AG09319 (cell line): ENCODE results near the gene TBL3.
A peak's percentile ranks its signal among the peaks of the same experiment; 100 is the strongest.

ENCODE experiments used
- DNase-seq: peaks from one replicate; pipeline ENCODE4 v3.0.0-alpha.2; 2010; ENCODE audit warnings: low read depth; ENCODE audit errors: extremely low read depth
- TF ChIP-seq, protein P1 (sequence below): IDR thresholded peaks from 2 replicates; pipeline ENCODE4 v1.5.1; 2011; ENCODE audit warnings: low read depth, mild to moderate bottlenecking, inconsistent platforms, low read length, moderate library complexity

TBL3 gene

DNA sequence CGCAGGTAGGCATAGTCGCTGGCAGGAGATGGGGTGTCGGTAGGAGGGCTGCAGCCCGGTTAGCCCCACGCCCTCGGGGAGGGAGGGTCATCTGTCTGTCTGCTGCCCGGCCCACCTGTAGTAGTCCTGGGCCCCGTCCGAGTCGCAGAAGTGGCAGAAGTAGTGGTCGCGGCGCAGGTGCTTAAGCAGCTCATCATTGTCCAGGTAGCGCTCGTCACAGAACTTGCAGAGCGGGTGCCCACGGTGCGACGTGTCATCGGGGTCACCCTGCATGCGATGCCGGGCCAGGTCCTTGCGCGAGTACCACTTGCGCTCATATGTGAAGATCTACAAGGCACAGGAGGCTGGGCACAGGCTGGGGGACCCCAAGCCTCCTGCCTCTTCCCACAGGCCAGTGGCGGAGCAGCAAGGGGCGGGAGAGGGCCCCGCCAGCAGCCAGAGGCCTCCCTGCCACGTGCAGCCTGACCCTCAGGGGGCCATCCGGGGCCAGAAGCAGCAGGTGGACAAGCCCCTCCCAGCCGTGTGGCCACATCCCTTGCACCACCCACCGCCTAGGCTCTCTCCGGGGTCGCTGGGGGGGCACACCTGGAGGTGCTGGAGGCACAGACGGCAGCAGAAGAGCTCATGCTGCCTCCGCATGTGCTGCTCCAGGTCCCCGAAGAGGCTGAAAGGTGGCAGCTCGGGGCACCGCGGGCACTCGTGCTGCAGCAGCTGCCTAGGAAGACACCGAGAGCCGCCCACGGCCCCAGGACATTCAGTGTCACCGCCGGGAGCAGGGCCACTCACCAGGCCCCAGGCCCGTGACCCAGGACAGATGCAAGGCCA is 30.8 kb downstream of the TBL3 start:
- DNase-seq: no peak
- TF ChIP-seq, protein P1, sequence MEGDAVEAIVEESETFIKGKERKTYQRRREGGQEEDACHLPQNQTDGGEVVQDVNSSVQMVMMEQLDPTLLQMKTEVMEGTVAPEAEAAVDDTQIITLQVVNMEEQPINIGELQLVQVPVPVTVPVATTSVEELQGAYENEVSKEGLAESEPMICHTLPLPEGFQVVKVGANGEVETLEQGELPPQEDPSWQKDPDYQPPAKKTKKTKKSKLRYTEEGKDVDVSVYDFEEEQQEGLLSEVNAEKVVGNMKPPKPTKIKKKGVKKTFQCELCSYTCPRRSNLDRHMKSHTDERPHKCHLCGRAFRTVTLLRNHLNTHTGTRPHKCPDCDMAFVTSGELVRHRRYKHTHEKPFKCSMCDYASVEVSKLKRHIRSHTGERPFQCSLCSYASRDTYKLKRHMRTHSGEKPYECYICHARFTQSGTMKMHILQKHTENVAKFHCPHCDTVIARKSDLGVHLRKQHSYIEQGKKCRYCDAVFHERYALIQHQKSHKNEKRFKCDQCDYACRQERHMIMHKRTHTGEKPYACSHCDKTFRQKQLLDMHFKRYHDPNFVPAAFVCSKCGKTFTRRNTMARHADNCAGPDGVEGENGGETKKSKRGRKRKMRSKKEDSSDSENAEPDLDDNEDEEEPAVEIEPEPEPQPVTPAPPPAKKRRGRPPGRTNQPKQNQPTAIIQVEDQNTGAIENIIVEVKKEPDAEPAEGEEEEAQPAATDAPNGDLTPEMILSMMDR: no peak

GRCh38 chr16:2003231-2003826 is 31.5 kb downstream of the TBL3 start:
- no peak for DNase-seq
- TF ChIP-seq, protein P1: no peak

- TF ChIP-seq, protein P1: peak; percentile 89
- peak; percentile 42 for DNase-seq
Observed at GRCh38 chr16:2003827-2004641, 32.2 kb downstream of the TBL3 start.

- DNase-seq: no peak
Observed at GRCh38 chr16:2004795-2005517, 33.1 kb downstream of the TBL3 start.

GRCh38 chr16:2005646-2006045 is 33.8 kb downstream of the TBL3 start:
- DNase-seq: no peak
- TF ChIP-seq, protein P1: no peak

More at GRCh38 chr16:2004795-2005517, 33.1 kb downstream of the TBL3 start:
- TF ChIP-seq, protein P1: no peak

DNA sequence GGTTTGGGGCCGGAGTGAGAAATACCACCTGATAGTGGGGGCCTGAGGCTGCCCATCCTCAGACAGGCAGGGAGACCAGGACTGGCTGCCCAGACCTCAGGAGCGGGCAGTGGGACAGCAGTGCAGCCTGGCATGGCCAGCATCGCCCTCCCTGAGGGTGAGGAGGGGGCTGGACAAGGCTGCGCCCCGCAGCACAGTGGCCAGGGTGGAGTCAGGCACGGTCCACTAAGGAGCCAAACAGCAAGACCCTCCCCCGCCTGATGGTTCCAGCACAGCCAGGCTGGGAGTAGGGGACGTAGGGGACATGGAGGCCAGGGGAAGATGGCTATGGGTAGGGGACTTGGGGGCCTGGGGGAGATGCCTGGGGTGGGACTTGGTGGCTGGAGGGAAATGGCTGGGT is 34.5 kb downstream of the TBL3 start:
- TF ChIP-seq, protein P1: no peak
- no peak for DNase-seq
